Omental fat pad (tissue), 4 donors: Measurements from ENCODE around the gene EHD2. TPM values are rescaled to one million over a fixed set of nuclear protein-coding genes. Genes with fewer than 3 reads are reported as not detected.
"Not testable (repeated sequence)": the region's sequence is repeated elsewhere in the genome, so short reads cannot be mapped to it uniquely, and the experiment has no call there.

ENCODE experiments used
- ATAC-seq: fragments of 150-250 bp; one replicate; pipeline ENCODE4 v1.9.1; 2016; ENCODE audit warnings: mild to moderate bottlenecking, moderate library complexity; ENCODE audit not compliant: low FRiP score
- DNase-seq: peaks from one replicate; pipeline ENCODE4 v3.0.0-alpha.2; 2019; ENCODE audit warnings: low spot score
- total RNA-seq, 4 donors: library from RNA; depleted of rRNA; stranded (reverse); fragments of >200 nt; gene quantifications; one replicate each; pipeline ENCODE4 v1.1.0, GENCODE V29; 2016
- TF ChIP-seq, protein P1 (sequence below), 3 donors: fragments of 450-650 bp; IDR thresholded peaks; one replicate each; pipeline ENCODE4 v1.5.1; 2016 to 2017; ENCODE audit warnings: antibody characterized with exemption in 3 of 3, mild to moderate bottlenecking in 3 of 3, moderate library complexity in 2 of 3

Gene EHD2
- total RNA-seq, 4 donors from 2014 or later: 93.5 to 184 (median 124) TPM

- ATAC-seq (peak; percentile 14), DNase-seq (no peak)
- TF ChIP-seq, protein P1, sequence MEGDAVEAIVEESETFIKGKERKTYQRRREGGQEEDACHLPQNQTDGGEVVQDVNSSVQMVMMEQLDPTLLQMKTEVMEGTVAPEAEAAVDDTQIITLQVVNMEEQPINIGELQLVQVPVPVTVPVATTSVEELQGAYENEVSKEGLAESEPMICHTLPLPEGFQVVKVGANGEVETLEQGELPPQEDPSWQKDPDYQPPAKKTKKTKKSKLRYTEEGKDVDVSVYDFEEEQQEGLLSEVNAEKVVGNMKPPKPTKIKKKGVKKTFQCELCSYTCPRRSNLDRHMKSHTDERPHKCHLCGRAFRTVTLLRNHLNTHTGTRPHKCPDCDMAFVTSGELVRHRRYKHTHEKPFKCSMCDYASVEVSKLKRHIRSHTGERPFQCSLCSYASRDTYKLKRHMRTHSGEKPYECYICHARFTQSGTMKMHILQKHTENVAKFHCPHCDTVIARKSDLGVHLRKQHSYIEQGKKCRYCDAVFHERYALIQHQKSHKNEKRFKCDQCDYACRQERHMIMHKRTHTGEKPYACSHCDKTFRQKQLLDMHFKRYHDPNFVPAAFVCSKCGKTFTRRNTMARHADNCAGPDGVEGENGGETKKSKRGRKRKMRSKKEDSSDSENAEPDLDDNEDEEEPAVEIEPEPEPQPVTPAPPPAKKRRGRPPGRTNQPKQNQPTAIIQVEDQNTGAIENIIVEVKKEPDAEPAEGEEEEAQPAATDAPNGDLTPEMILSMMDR (IDR thresholded peaks at IDR 0.05): peak in 1 of 3 donors; percentile 28
Observed at GRCh38 chr19:47765523-47766358, 52.5 kb downstream of the EHD2 start.

DNA sequence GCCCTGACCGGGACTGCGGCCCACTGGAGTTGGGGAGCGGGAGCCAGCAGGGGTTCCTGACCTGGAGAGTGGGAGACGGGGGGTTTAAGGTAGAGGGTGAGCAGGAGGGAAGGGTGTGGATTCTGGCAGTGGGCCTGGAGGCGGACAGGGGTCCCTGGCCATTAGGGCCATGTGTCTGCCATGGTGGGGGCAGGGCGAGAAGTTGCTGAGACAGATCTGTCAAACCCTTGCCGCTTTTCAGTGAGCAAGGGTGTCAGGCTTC, 53.1 kb downstream of the EHD2 start:
- ATAC-seq (no peak), DNase-seq (no peak)
- TF ChIP-seq, protein P1 (IDR thresholded peaks at IDR 0.05): no peak

DNA sequence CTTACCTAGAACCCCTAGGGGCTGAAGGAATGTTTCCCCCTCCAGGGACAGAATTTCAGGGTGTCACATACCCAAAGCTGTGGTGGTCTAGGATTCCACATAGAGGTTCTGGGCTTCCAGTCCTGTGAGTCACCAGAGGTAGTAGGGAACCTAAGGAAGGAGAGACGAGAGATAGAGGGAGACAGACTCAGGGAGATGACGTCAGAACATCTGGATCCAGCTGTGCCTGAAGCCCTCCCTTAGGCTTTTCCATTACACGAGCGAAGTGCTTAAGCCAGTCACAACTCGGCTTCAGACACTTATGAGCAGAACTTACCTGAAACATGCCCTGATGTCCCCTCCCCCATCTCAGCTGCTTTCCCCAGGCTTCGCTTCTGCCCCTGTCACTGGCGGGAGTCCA, 53.4 kb downstream of the EHD2 start:
- TF ChIP-seq, protein P1 (IDR thresholded peaks at IDR 0.05): no peak
- no peak for DNase-seq
- ATAC-seq: no peak

DNA sequence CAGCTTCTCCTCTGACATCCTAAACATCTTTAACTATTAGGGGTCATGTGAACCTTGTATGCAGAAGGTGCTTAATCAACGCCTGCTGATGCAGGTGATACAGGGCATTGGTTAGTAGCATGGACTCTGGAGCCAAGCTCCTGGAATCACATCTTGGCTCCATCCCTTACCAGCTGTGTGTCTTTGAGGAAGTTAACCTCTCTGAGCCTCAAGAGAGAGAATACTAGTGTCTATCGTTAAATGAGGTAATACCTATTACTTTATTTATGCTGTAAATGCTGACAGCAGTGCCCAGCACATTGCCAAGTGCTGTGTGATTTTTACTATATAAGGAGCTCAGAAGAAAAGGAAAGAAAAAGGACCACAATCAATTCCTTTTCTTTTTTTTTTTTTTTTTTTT, 54.1 kb downstream of the EHD2 start:
- TF ChIP-seq, protein P1 (IDR thresholded peaks at IDR 0.05): no peak
- DNase-seq (no peak), ATAC-seq (no peak)

- DNase-seq: no peak
- ATAC-seq: no peak
- TF ChIP-seq, protein P1 (IDR thresholded peaks at IDR 0.05): no peak
Observed at GRCh38 chr19:47768604-47769003, 55.4 kb downstream of the EHD2 start.

DNA sequence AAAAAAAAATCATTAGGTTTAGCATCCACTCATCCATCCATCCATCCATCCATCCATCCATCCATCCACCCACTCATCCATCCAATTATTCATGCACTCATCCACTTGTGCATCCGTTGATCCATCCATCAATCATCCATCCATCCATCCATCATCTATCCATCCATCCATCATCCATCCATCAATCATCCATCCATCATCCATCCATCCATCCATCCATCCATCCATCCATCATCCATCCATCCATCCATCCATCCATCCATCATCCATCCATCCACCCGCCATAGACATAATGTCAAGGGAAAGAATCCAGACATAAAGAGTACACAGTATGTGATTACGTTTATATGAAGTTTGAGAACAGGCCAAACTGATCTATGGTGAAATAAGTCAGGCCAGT, 56.3 kb downstream of the EHD2 start:
- DNase-seq (no peak), ATAC-seq (no peak)
- TF ChIP-seq, protein P1 (IDR thresholded peaks at IDR 0.05): no peak

DNA sequence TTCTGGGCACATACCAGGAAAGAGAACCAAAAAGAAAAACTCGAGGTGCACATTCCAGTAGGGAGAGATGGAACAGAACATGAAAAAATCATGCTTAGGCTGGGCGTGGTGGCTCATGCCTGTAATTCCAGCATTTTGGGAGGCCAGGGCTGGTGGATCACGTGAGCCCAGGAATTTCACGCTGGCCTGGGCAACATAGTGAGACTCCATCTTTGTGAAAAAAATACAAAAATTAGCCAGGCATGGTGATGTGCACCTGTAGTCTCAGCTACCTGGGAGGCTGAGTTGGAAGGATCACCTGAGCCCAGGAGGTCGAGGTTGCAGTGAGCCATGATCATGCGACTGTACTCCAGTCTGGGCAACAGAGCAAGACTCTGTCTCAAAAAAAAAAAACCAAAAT, 58.1 kb downstream of the EHD2 start:
- not testable (repeated sequence) for DNase-seq, ATAC-seq
